Thyroid gland (tissue), 4 donors: ENCODE results near the gene PHF13. TPM values are rescaled to one million over a fixed set of nuclear protein-coding genes. Genes with fewer than 3 reads are reported as not detected.

Experiments
- DNase-seq, 2 donors: peaks; one replicate each; pipeline ENCODE4 v3.0.0-alpha.2; 2019
- H3K27ac ChIP-seq, 3 donors: fragments of 200-600 bp; sonication (generic); 1 replicate in 2 of 3; 2 replicates in 1 of 3; pipeline ENCODE4 v1.5.1; 2016 to 2019; ENCODE audit warnings: mild to moderate bottlenecking in 1 of 3, moderate library complexity in 1 of 3
- H3K27me3 ChIP-seq: fragments of 200-600 bp; sonication (generic); one replicate; pipeline ENCODE4 v1.5.1; 2019
- H3K36me3 ChIP-seq, 2 donors: fragments of 200-600 bp; sonication (generic); one replicate each; pipeline ENCODE4 v1.5.1; 2016 to 2019
- H3K4me1 ChIP-seq, 2 donors: fragments of 200-600 bp; sonication (generic); one replicate each; pipeline ENCODE4 v1.5.1; 2017 to 2019
- H3K4me3 ChIP-seq, 3 donors: fragments of 200-600 bp; sonication (generic); replicated peaks in 1 of 3; 1 replicate in 2 of 3; 2 replicates in 1 of 3; pipeline ENCODE4 v1.5.1; 2016; ENCODE audit warnings: mild to moderate bottlenecking in 1 of 3
- H3K9me3 ChIP-seq: fragments of 200-600 bp; sonication (generic); one replicate; pipeline ENCODE4 v1.5.1; 2017
- POLR2A ChIP-seq, 2 donors: fragments of 450-650 bp; IDR thresholded peaks; one replicate each; pipeline ENCODE4 v1.6.1; 2017; ENCODE audit warnings: antibody characterized with exemption in 2 of 2, mild to moderate bottlenecking in 2 of 2, moderate library complexity in 1 of 2
- WGBS, 2 donors: methylation state at CpG; one replicate each; pipeline ENCODE4 v1.1.5; 2017; 5-methylcytosine and 5-hydroxymethylcytosine counted together
- intact Hi-C: fragments of 100-400 bp; cut with DNase I; formaldehyde crosslinking; loops from one replicate; pipeline ENCODE4 v1.15.1; 2023
- total RNA-seq, 4 donors: library from RNA; depleted of rRNA; stranded (reverse); fragments of >200 nt; gene quantifications; one replicate each; pipeline ENCODE4 v1.2.3, GENCODE V29; 2016
- TF ChIP-seq, protein P1 (sequence below), 6 experiments: fragments of 200-600 bp in 3 of 6; fragments of 450-650 bp in 3 of 6; sonication (generic) in 3 of 6; IDR thresholded peaks; one replicate each; pipeline ENCODE4 v1.5.1; 2016 to 2019; ENCODE audit warnings: antibody characterized with exemption in 6 of 6, mild to moderate bottlenecking in 2 of 6, inconsistent platforms in 1 of 6, moderate library complexity in 1 of 6

PHF13 gene
- total RNA-seq, 4 donors from 2014 or later: 7.8 to 14.1 (median 9.5) TPM

DNA sequence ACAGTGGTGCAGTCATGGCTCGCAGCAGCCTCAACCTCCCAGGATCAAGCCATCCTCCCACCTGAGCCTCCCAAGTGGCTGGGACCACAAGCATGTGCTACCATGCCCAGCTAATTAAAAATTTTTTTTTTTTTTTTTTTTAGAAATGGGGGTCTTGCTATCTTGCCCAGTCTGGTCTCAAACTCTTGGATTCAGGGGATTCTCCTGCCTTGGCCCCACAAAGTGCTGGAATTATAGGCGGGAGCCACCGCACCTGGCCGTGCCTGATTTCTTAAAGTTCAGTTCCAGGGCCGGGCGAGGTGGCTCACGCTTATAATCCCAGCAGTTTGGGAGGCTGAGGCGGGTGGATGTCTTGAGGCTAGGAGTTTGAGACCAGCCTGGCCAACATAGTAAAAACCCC, 17.5 kb downstream of the PHF13 start:
- peaks cover 35 to 40% of the 10 kb centered on the region in 2 donors for H3K36me3 ChIP-seq
- WGBS, 2 donors: 94 to 96% methylated on average over 8 of the region's 8 CpGs
- DNase-seq: no peak
- peaks cover 8 to 9% of the 10 kb centered on the region in 2 donors for H3K4me1 ChIP-seq
- intact Hi-C loops: no loop called here
- no peak overlapping the region for H3K4me3 ChIP-seq
- H3K9me3 ChIP-seq: no peaks in the 10 kb centered on the region
- H3K27ac ChIP-seq: no peak overlapping the region
- H3K27me3 ChIP-seq: no peaks in the 10 kb centered on the region
- TF ChIP-seq POLR2A (IDR thresholded peaks at IDR 0.05): no peak
- TF ChIP-seq, protein P1, sequence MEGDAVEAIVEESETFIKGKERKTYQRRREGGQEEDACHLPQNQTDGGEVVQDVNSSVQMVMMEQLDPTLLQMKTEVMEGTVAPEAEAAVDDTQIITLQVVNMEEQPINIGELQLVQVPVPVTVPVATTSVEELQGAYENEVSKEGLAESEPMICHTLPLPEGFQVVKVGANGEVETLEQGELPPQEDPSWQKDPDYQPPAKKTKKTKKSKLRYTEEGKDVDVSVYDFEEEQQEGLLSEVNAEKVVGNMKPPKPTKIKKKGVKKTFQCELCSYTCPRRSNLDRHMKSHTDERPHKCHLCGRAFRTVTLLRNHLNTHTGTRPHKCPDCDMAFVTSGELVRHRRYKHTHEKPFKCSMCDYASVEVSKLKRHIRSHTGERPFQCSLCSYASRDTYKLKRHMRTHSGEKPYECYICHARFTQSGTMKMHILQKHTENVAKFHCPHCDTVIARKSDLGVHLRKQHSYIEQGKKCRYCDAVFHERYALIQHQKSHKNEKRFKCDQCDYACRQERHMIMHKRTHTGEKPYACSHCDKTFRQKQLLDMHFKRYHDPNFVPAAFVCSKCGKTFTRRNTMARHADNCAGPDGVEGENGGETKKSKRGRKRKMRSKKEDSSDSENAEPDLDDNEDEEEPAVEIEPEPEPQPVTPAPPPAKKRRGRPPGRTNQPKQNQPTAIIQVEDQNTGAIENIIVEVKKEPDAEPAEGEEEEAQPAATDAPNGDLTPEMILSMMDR (IDR thresholded peaks at IDR 0.05): no peak

DNA sequence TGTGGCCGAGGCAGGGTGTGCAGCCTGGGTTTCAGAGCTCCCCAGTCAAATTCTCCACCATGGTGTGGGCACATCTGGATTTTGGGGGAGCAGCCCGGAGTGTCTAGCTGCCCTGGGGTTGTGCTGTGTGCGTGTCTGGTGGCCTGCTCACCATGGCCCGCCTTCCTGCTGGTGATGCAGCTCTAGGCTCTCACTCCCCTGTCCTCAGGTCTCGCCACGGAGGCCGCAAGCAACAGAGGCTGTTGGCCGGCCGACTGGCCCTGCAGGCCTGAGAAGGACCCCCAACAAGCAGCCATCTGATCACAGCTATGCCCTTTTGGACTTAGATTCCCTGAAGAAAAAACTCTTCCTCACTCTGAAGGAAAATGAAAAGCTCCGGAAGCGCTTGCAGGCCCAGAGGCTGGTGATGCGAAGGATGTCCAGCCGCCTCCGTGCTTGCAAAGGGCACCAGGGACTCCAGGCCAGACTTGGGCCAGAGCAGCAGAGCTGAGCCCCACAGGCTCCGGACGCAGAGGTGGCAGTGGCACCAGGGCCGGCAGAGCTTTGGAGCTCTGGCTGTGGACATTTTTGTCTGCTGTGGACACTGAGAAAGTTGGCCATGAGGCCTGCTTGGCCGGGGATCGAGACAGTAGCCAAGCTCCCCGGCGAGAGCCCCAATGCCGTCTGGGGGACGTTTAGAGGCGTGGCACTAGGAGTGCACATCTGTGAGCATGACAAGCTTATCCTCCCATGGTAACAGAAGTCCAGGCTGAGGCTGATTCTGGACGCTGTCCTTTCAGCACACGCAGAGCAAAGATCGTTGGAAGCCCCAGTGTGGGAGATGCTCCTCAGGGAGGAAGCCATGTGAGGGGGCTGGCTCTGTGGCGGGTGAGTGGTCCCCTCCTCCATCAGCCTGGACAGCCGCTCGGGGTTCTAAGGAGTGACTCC, 19.3 kb downstream of the PHF13 start:
- Histone ChIP-seq H3K4me3 (no peak overlapping the region), H3K27me3 (no peaks in the 10 kb centered on the region), H3K9me3 (no peaks in the 10 kb centered on the region), H3K27ac (no peak overlapping the region), H3K4me1 (peaks cover 2 to 9% of the 10 kb centered on the region in 2 donors), H3K36me3 (peaks cover 44 to 49% of the 10 kb centered on the region in 2 donors)
- TF ChIP-seq POLR2A (IDR thresholded peaks at IDR 0.05): no peak
- TF ChIP-seq, protein P1 (IDR thresholded peaks at IDR 0.05): no peak
- WGBS, 2 donors: 83 to 92% methylated on average over 11 to 27 of the region's 30 CpGs
- DNase-seq: no peak
- intact Hi-C loops: no loop called here

DNA sequence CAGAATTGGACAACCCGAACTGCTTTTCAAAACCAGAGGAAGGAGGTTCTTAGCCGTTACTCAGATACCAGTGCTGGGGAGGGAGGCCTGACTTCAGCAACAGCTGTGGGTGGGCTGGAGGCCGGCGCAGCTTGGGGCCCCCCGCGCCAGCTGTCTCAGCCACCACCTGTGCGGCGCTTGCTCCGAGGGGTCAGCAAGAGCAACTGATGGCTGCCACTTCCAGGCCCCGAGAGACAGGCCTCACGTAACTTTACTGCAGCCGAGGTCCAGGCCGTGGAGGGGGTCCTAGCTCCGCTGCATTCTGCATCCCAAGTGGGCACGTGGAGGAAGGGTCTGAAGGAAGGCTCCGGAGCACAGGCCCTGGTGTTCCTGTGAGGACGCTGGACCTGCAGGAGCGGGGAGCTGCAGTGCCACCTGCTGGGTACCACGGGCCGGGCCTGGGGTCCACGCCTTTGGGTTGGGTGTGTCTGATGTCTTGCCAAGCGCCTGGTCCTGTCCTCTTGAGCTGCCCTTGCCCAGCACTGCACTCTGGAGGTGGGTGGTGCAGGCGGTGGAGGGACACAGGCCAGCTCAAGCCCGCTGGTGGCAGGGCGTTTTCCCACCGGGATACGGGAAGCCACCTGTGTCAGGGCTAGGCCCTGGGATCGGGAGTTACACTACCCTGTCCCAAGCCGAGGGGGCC, 21.0 kb downstream of the PHF13 start:
- H3K36me3 ChIP-seq: peaks cover 38 to 44% of the 10 kb centered on the region in 2 donors

DNA sequence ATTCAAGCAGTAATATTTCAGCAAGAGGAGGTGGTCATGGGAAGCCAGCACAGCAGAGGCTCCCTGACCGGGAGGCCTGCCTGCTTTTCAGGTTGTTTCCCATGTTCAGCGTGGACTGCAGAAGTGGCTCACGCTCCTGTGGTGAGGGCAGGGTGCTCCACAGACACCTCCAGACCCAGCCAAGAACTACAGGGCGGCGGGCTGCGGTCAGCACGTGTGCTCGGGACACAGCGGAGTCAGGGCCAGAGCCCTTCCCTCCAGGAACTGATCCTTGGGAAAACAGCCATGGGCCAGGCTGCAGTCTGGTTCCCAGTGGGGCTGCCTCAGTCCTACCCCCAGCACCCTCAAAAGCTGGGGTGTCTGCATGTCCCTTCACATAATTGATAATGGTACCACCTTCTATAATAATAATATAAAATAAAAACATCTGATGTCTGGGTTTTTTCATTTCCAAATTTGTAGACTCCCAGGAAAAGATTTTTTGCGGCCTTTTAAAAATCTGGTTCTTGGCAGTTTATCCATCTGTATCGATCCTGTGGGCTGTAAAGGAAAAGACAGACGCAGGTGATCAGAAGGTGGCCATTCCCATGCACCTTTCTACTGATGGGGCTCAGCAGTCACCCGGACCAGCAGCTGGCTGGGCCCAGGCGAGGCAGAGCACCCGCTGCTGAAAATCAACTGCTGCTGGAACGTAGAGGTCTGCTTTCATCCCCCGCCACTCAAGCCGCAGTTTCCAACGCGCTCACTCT, 21.8 kb downstream of the PHF13 start:
- intact Hi-C loops: no loop called here
- no peaks in the 10 kb centered on the region for H3K27me3 ChIP-seq
- DNase-seq: no peak
- no peak overlapping the region for H3K4me3 ChIP-seq
- TF ChIP-seq, protein P1 (IDR thresholded peaks at IDR 0.05): no peak
- TF ChIP-seq POLR2A (IDR thresholded peaks at IDR 0.05): no peak
- no peaks in the 10 kb centered on the region for H3K9me3 ChIP-seq
- no peak overlapping the region for H3K27ac ChIP-seq
- WGBS, 2 donors: 86 to 97% methylated on average over 14 to 19 of the region's 20 CpGs
- H3K36me3 ChIP-seq: peaks cover 38 to 41% of the 10 kb centered on the region in 2 donors
- H3K4me1 ChIP-seq: peaks cover 2 to 9% of the 10 kb centered on the region in 2 donors

More for the DNA sequence above, 21.0 kb downstream of the PHF13 start:
- Histone ChIP-seq H3K4me1 (peaks cover 2 to 9% of the 10 kb centered on the region in 2 donors), H3K27me3 (no peaks in the 10 kb centered on the region), H3K4me3 (no peak overlapping the region), H3K9me3 (no peaks in the 10 kb centered on the region), H3K27ac (no peak overlapping the region)
- TF ChIP-seq, protein P1 (IDR thresholded peaks at IDR 0.05): peak in 4 of 6 experiments; percentile 37 to 56 (median 50)
- TF ChIP-seq POLR2A (IDR thresholded peaks at IDR 0.05): no peak
- DNase-seq: peak; percentile 67 to 77
- intact Hi-C loops: no loop called here
- 82 to 93% methylated on average over 6 to 13 of the region's 29 CpGs for WGBS, 2 donors
